ENCODE results near the gene KDM5D. TPM values are rescaled to one million over a fixed set of nuclear protein-coding genes. Genes with fewer than 3 reads are reported as not detected.

KDM5D gene
- total RNA-seq, result 10 to 100 TPM in 1 of 2 donors, not detected in 1; 79.1 TPM

DNA sequence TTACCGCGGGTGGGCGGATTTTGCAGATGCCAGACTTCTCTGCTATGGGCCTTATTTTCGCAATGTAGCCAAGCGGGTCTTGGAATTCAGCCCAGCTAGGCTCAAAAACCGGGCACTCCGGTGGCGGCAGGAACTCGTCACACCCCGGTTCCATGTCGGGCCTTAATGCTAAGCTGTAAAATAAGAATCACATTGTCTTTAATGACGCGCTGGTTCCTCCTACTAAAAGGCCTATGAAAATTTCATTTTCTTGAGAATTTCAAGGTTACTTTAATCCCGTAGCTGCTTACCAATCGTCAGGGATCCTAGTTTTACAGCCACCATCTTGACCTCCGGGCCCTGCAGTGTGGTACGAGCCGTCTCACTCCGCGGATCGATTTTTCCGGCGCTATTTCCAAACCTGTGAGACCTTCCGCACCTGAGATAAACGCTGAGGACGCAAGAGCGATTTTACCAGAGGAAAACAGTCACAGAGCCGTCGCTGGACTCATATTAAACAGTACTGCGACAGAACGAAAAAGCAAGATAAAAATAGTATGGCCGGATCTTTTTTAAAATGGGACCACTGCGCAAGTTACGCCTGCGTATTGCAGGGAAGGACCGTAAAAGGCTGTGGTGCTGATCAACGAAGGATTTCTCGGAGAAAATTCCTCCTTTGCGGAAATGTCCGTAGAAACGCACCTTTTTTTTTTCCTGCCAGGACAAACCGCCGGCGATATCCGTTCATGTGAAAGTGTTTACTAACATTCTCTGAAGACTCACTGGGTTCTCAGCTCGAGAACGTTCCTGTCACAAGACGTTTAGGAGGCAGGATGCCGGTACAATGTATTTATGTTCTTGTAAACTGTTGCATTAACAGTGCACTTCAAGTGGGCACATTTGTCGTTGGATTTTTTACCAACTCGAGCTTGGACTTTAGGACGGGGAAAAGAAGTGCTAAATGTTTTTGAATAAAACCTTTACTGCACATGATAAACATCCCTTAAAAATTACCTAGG lies at the start of gene KDM5D:
TSS of gene KDM5D (minus strand) at position 346 of the 998 bp plus-strand sequence. CDS start at position 154, 192 bp downstream.
- H3K27ac Mint-ChIP-seq, result peak within 1 kb of the TSS in 1 of 2 donors; percentile 90
- peaks cover 0 to 17% of the 10 kb centered on the region in 2 donors for H3K4me1 Mint-ChIP-seq (ENCODE audit: low read depth in 2 of 2)
- H3K4me3 Mint-ChIP-seq, result peak within 1 kb of the TSS; percentile 90
- DNase-seq (ENCODE audit: low spot score) (no peak), ATAC-seq (peak in 1 of 2 donors; percentile 85)
- no peaks in the 10 kb centered on the region for H3K27me3 Mint-ChIP-seq
- H3K9me3 Mint-ChIP-seq, result no peaks in the 10 kb centered on the region
- H3K36me3 Mint-ChIP-seq, result peaks cover 18% of the 10 kb centered on the region

DNA sequence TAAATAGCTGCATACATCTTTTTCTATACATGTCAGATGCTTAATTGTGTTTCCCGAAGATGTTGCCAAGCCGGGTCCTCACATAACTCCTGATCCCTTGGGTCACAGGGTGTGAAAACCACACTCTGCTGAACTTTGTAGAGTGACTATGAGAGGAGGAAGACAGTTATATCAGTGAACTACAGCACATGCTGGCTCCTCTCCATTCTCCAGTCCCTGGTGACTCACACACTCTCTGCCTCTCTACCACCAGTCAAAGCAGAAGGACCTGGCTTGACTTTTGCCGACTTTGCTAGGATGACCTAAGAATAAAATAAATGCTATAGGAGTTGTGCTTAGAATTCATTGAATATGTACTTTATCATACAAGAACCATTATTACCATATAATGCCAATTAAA lies 23.8 kb upstream of the KDM5D start:
- Mint-ChIP-seq H3K36me3 (no peaks in the 10 kb centered on the region), H3K27me3 (no peaks in the 10 kb centered on the region), H3K4me1 (ENCODE audit: low read depth in 2 of 2) (no peaks in the 10 kb centered on the region), H3K27ac (no peak overlapping the region), H3K4me3 (no peak overlapping the region), H3K9me3 (no peaks in the 10 kb centered on the region)
- ATAC-seq (no peak), DNase-seq (ENCODE audit: low spot score) (no peak)

GRCh38 chrY:19743331-19743730 lies 1.2 kb downstream of the KDM5D start:
- Mint-ChIP-seq H3K36me3 (peaks cover 20% of the 10 kb centered on the region), H3K27ac (peak overlapping the region in 1 of 2 donors; percentile 90), H3K4me3 (peak overlapping the region; percentile 90), H3K9me3 (no peaks in the 10 kb centered on the region), H3K27me3 (no peaks in the 10 kb centered on the region), H3K4me1 (ENCODE audit: low read depth in 2 of 2) (peaks cover 0 to 24% of the 10 kb centered on the region in 2 donors)
- no peak for DNase-seq (ENCODE audit: low spot score)
- ATAC-seq, result no peak

DNA sequence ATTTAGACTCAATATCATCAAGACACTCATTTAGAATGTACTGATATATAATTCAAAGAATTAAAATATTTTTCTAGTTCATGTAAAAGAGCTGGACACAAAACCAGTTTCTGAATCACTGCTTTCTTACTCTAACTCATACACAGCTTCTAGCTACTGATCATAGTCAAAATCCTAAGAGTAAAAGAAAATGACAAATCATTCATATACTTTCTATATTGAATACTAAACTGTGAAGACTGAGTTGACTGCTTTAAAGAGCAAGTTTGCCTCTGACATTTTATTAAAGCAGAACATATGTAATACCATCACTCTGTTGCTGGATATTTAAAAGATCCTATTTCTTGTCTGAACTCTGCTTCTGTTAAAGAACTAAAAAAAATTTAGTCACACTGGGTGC lies 2.4 kb downstream of the KDM5D start:
- ATAC-seq (peak in 1 of 2 donors; percentile 68), DNase-seq (ENCODE audit: low spot score) (no peak)
- Mint-ChIP-seq H3K9me3 (no peaks in the 10 kb centered on the region), H3K36me3 (peaks cover 20% of the 10 kb centered on the region), H3K27me3 (no peaks in the 10 kb centered on the region), H3K4me1 (ENCODE audit: low read depth in 2 of 2) (peaks cover 0 to 24% of the 10 kb centered on the region in 2 donors), H3K4me3 (peak overlapping the region; percentile 90), H3K27ac (peak overlapping the region in 1 of 2 donors; percentile 23)

GRCh38 chrY:19734425-19734824 lies 10.1 kb downstream of the KDM5D start:
- H3K27ac Mint-ChIP-seq, result peak overlapping the region in 1 of 2 donors; percentile 29
- peaks cover 33% of the 10 kb centered on the region for H3K36me3 Mint-ChIP-seq
- H3K4me3 Mint-ChIP-seq, result no peak overlapping the region

GRCh38 chrY:19717950-19718349 lies 26.6 kb downstream of the KDM5D start:
- peaks cover 0 to 11% of the 10 kb centered on the region in 2 donors for H3K4me1 Mint-ChIP-seq (ENCODE audit: low read depth in 2 of 2)
- no peak overlapping the region for H3K27ac Mint-ChIP-seq
- no peaks in the 10 kb centered on the region for H3K9me3 Mint-ChIP-seq
- no peak overlapping the region for H3K4me3 Mint-ChIP-seq
- peaks cover 53% of the 10 kb centered on the region for H3K36me3 Mint-ChIP-seq
- no peaks in the 10 kb centered on the region for H3K27me3 Mint-ChIP-seq
- DNase-seq (ENCODE audit: low spot score) (no peak), ATAC-seq (no peak)

More at GRCh38 chrY:19734425-19734824, 10.1 kb downstream of the KDM5D start:
- Mint-ChIP-seq H3K4me1 (ENCODE audit: low read depth in 2 of 2) (peaks cover 0 to 18% of the 10 kb centered on the region in 2 donors), H3K9me3 (no peaks in the 10 kb centered on the region), H3K27me3 (no peaks in the 10 kb centered on the region)
- DNase-seq (ENCODE audit: low spot score) (no peak), ATAC-seq (no peak)

- no peaks in the 10 kb centered on the region for H3K27me3 Mint-ChIP-seq
- ATAC-seq (no peak), DNase-seq (ENCODE audit: low spot score) (no peak)
- no peaks in the 10 kb centered on the region for H3K9me3 Mint-ChIP-seq
- no peak overlapping the region for H3K27ac Mint-ChIP-seq
- no peak overlapping the region for H3K4me3 Mint-ChIP-seq
- H3K4me1 Mint-ChIP-seq (ENCODE audit: low read depth in 2 of 2), result peaks cover 0 to 14% of the 10 kb centered on the region in 2 donors
- peaks cover 47% of the 10 kb centered on the region for H3K36me3 Mint-ChIP-seq
Measured at GRCh38 chrY:19717146-19717545, 27.4 kb downstream of the KDM5D start.

DNA sequence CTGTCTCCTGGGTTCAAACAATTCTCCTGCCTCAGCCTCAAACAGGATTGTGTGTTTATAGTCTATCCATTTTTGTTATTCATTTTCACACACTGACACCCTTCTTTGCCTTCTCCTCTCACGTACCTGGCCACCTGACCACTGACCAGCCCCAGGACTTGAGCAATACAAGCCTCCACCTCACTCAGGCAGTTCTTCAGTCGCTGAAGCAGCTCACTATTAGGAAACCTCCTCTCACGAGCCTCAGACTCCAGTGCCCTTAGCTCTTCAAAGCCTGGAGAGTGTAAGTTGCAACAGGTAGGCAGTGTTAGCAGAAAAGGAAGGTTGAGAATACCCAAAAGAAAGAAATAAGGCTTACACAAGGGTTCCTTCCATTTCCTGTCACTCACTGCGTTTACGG lies 29.3 kb downstream of the KDM5D start:
- ATAC-seq, result no peak
- H3K4me3 Mint-ChIP-seq, result no peak overlapping the region
- H3K36me3 Mint-ChIP-seq, result peaks cover 41% of the 10 kb centered on the region
- no peaks in the 10 kb centered on the region for H3K9me3 Mint-ChIP-seq
- H3K4me1 Mint-ChIP-seq (ENCODE audit: low read depth in 2 of 2), result peaks cover 0 to 20% of the 10 kb centered on the region in 2 donors
- no peaks in the 10 kb centered on the region for H3K27me3 Mint-ChIP-seq
- H3K27ac Mint-ChIP-seq, result no peak overlapping the region
- no peak for DNase-seq (ENCODE audit: low spot score)

- H3K36me3 Mint-ChIP-seq, result peaks cover 48% of the 10 kb centered on the region
Measured at GRCh38 chrY:19713430-19713829, 31.1 kb downstream of the KDM5D start.

GRCh38 chrY:19706273-19706672 lies 38.3 kb downstream of the KDM5D start:
- Mint-ChIP-seq H3K27me3 (no peaks in the 10 kb centered on the region), H3K27ac (no peak overlapping the region), H3K9me3 (no peaks in the 10 kb centered on the region), H3K36me3 (peaks cover 44% of the 10 kb centered on the region), H3K4me3 (no peak overlapping the region), H3K4me1 (ENCODE audit: low read depth in 2 of 2) (peaks cover 0 to 13% of the 10 kb centered on the region in 2 donors)
- ATAC-seq (no peak), DNase-seq (ENCODE audit: low spot score) (no peak)

More at GRCh38 chrY:19713430-19713829, 31.1 kb downstream of the KDM5D start:
- no peak overlapping the region for H3K4me3 Mint-ChIP-seq
- no peak for DNase-seq (ENCODE audit: low spot score)
- no peak overlapping the region for H3K27ac Mint-ChIP-seq
- ATAC-seq, result no peak
- no peaks in the 10 kb centered on the region for H3K27me3 Mint-ChIP-seq
- H3K9me3 Mint-ChIP-seq, result no peaks in the 10 kb centered on the region
- peaks cover 0 to 27% of the 10 kb centered on the region in 2 donors for H3K4me1 Mint-ChIP-seq (ENCODE audit: low read depth in 2 of 2)

DNA sequence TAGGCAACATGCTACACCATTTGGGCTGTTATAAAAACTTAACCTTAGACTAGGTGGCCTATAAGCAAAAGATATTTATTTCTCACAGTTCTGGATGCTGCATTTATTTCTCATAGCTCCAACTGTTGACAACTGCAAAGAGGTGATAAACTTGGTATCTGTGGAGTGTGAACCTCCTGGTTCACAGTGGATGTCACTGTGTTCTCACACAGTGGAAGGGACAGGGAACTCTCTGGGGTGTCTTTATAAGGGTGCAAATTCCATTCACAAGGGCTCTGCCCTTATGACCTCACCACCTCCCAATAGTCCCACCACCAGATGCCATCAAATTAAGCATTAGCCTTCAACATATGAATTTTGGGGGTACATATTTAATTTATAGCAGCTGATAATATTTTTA lies 46.0 kb downstream of the KDM5D start:
- Mint-ChIP-seq H3K27ac (no peak overlapping the region), H3K9me3 (no peaks in the 10 kb centered on the region), H3K27me3 (no peaks in the 10 kb centered on the region), H3K4me3 (no peak overlapping the region), H3K4me1 (ENCODE audit: low read depth in 2 of 2) (no peaks in the 10 kb centered on the region), H3K36me3 (peaks cover 58% of the 10 kb centered on the region)
- no peak for ATAC-seq
- DNase-seq (ENCODE audit: low spot score), result no peak

GRCh38 chrY:19680821-19681220 lies 63.7 kb downstream of the KDM5D start:
- no peaks in the 10 kb centered on the region for H3K4me1 Mint-ChIP-seq (ENCODE audit: low read depth in 2 of 2)
- ATAC-seq (no peak), DNase-seq (ENCODE audit: low spot score) (no peak)
- no peak overlapping the region for H3K27ac Mint-ChIP-seq
- no peak overlapping the region for H3K4me3 Mint-ChIP-seq
- no peaks in the 10 kb centered on the region for H3K27me3 Mint-ChIP-seq
- H3K36me3 Mint-ChIP-seq, result peaks cover 6% of the 10 kb centered on the region
- no peaks in the 10 kb centered on the region for H3K9me3 Mint-ChIP-seq

Data from natural killer cell treated with Interleukin-12 subunit alpha and Interleukin-12 subunit beta and Interleukin-15 and Interleukin-18, amount 100 ng/mL, for 72 hours (primary cell).